8988T (cell line): Measurements from ENCODE around the gene NPRL2.
"Not testable (repeated sequence)": the region's sequence is repeated elsewhere in the genome, so short reads cannot be mapped to it uniquely, and the experiment has no call there.

ENCODE experiments used
- DNase-seq: peaks from one replicate; pipeline ENCODE4 v3.0.0; 2011

The NPRL2 gene

DNA sequence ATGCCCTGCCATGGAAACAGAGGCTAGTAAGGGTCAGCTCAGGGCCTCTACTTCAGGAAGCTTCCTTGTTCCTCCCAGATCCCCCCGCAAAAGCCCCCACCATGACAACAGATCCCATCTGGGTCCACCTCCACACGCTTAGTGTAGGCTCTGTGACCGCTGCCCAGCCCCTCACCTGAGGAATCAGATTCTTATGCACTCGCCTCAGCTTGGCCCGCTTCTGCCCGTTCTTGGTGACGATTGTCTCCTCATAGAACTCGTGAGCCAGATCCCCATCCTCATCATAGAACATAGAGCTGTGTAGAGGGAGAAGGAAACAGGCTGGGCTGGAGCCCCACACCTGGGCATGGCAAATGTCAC lies 24.4 kb downstream of the NPRL2 start:
- no peak for DNase-seq

GRCh38 chr3:50325497-50326181 lies 24.9 kb downstream of the NPRL2 start:
- no peak for DNase-seq

GRCh38 chr3:50325113-50325480 lies 25.5 kb downstream of the NPRL2 start:
- DNase-seq = no peak

DNA sequence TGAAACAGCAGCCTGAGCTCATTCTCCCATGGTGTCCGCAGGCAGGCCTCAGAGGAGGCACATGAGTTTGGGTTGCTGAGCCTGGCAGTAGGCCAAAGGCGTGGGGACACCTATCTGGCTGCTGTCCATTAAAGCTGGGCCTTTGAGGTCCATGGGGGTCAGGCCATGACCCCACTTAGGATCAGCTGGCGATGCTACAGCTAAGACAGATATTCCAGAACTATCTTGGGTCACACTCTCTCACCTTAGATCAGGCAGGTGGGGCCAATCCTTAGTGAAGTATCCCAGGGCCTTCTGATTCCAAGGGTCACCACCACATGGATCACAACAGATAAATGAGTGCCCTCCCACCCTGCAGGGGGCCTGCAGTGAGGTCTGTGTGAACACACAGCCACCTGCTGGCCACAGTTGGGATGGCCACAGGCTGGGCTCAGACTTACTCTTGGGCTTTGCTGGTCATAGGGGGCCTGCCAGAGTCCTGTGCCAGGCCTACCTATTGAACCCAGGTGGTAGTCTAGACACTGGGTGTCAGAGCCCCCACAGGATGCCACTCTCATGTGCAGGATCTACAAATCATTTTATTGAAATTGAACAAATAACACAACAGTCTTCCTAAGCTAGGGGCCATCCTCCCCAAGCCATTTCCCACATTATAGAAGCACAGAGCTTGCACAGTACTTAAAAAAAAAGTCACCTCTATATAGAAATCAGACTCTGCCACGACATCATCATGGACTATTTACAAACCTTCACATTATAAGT lies 26.0 kb downstream of the NPRL2 start:
- DNase-seq = peak; percentile 99

- DNase-seq = no peak
Measured at GRCh38 chr3:50323614-50324199, 26.9 kb downstream of the NPRL2 start.

DNA sequence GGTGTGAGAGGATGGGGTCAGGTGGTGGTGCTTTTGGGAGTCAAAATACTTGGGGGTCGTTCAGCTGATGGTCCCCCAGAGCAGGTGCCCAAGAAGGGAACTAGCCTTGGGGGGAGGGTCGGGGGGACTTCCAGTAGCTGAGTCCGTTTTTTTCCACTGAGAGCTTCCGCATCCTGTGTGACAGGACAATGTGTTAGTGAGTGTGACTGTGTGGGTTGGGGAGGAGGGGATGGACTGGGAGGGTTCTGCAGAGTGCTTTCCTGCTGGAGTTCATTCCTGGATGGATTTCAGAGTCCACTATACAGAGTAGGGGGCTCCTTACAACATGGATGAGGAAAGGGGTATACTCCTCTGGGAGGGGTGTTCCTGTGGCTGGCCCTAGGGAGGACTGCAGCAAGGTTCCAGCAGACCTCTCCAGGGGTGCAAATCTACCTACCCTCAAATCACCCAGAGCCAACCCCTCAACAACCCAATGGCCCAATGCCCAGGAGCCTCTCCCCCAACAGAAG lies 27.4 kb downstream of the NPRL2 start:
- no peak for DNase-seq

GRCh38 chr3:50322386-50323091 lies 28.0 kb downstream of the NPRL2 start, which contains the start of gene HYAL2:
HYAL2 (minus strand) TSS chr3:50322745; CDS start chr3:50320489, 2,256 bp downstream.
- no peak for DNase-seq

DNA sequence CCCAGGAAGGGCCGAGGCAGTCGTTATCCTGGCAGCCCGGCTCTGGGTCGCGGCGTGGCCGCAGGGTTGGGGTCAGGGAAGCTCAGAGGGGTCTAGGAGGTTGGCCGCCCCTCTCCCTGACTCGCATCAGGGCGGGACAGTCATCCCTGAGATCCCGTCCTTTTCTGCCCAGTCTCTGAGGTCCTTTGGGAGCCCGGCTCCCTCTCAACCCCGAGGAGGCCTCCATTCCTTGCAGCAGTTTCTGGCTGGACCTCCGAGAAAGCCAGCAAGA lies 28.5 kb downstream of the NPRL2 start:
- DNase-seq = no peak

DNA sequence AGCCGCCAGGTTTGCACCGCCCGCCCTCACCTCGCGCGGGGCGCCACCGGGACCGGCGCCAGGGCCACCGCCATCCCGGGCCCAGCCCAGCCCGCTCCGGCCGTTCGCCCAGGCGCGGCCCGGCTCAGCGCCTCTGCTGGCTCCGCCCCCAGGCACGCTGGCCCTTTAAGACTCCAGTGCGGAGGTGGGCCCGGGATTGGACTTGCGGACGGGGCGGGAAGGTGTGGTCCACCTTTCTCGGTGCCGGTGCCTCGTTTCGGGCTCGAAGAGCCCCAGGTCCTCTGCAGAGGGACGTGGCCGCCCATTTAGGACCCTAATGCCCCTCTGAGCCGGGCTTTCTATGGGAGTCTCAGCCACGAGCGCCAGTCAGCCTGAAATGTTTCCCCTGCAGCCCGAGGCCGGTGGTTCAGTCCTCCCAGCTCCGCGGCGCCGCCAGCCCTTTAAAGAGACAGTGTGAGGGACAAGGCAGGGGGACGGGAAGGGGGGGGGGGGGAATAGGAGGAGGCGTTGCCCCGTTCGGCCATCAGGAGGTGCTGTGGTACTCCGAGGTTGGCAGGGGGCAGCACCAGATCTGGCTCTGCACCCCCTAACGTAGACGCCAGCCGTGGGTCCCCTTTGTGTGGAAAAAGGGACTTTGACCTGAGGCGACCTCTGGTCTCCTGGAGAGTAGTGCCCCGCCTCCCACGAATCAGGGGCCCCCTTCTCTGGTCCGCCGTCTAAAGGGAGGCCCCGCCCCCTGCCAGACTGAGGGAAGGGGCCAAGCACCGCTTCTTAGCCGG lies 29.1 kb downstream of the NPRL2 start:
- peak; percentile 96 for DNase-seq

DNA sequence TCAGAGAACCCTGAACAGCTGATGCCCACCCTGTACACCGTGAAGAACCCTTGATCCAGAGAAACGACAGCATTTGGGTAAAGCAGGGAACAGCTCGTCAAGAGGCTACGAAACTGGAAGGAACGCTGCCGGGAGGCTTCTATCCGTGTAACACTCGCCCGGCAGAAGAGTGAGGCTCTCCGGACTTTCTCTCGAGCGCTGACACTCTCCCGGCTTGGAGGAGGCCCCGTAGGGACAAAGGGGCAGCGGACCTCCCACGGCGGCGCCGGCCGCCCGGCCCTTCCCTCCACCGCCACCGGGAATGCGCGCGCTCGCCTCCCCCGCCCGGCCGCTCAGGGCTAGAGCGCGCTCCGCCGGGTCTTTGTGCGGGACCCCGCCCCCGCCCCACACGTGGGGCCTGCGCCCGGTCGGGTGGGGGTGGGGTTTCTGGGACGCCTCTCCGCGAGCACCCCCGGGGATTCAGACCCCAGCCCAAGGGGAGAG lies 29.7 kb downstream of the NPRL2 start:
- DNase-seq = peak; percentile 80

DNA sequence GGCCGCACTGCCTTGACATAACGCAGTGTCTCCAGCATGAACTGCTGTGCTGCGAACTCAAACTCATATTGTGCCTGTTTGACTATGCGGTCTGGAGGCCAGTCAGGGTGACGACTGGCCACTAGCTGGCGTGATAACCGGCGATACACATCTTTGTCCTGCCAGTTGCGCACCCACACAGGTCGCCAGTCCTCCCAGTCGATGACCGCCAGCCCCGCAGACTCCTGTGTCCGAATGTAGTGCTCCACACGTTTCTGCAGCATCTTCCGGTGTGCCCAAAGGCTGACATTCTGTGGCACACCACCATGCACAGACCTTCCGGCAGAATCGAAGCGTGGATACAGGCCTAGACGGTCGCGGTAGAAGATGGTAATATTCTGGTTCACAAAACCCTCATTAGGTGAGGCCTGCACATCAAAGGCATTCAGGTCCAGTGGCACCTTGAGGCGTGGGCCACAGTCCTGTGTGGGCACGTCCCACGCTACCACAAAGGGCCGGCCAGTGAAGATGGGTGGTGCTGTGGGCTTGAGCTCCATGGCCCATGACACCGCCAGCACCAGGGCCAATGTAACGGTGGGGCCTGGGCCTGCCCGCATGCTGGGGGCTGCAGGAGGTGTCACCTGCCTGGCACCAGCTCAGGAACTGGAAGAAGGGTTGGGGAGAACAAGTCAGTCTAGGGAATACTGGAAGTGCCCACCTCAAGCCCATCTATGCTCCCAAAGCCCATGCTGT lies 30.5 kb downstream of the NPRL2 start:
- no peak for DNase-seq

DNA sequence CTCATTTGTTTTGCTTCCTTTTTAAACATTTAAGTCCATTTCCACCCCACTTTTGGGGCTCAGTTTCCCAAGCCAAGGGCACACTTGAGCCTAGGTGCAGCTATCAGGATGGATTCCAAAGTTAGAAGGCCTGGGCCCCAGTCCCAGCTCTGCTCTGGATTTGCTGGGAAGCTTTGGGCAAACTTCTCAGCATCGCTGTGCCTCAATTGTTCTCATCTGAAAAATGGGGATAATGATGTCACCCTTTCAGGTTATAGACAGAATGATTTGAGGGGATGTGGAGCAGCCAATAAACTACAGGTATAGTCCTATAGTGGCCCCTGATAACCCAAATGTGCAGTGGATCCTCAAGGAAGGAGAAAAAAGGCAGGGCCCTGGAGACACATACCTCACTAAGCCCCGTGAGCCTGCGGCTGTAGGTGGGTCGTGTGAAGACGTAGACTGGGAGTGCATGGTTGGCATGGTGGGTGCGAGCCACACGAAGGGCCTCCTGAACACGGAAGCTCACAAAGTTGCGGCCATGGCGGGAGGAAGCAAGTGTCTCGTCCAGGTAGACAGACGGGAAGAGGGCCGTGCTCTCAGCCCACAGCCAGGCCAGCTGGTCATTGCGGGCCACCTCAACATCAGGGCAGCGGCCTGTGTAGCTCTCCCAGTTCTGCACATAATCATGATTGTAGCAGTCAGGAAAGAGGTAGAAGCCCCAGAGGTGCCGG lies 31.2 kb downstream of the NPRL2 start:
- no peak for DNase-seq

DNA sequence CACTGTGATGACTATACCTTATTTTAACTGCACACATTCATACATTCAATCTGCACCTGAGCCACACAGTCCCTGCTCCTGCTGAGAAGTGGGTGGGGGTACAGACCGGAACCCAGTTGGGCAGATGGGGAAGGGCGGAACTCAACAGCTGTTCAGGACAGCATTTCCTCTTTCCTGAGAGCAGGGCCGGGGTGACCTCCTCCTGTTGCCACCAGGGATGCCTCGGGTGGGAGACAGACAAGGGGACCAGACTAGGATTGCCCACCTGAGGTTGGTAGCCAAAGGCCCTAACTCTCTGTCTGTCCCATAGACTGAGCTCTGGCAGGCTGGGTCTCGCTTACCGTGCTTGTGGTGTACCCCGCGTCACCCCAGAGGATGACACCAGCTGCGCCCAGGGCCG lies 32.0 kb downstream of the NPRL2 start:
- DNase-seq = no peak

DNA sequence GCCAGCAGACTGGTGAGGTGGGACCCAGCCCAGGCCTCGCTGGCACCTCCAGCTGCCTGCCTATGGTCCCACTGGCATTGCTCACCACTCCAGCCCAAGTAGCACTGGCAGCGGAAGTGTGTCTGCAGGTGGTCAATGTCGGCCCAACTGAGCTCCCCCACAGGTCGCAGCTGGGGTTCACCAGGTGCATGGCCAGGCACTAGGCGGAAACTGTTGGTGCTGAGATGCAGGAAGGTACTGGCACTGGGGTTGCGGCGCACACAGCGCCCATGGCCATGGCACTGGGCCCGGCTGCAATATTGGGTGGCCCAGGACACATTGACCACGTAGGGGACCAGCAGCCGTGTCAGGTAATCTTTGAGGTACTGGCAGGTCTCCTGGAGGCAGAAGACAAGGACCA lies 32.4 kb downstream of the NPRL2 start:
- no peak for DNase-seq

DNA sequence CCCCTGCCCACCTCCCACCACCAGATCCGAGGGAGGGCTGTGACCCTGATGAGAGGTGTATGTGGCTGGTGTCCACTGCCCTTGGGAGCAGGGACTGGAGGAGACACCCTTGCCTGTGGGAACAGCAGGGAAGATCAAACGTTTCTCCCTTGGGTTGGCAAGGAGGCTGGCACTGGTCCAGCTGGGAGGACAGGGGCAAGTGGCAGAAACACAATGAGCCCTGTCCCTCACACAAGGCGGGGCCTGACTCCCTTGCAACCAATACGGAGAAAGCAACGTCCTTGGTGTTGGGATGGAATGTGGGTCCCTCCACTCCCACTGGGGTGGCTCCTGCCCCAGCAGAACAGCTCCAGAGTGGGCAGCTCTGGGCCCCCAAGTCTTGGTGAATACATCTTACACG lies 33.3 kb downstream of the NPRL2 start:
- DNase-seq = no peak

GRCh38 chr3:50316657-50317242 lies 33.8 kb downstream of the NPRL2 start:
- DNase-seq = peak; percentile 85

GRCh38 chr3:50314816-50315215 lies 35.8 kb downstream of the NPRL2 start:
- DNase-seq = no peak

GRCh38 chr3:50314342-50314741 lies 36.2 kb downstream of the NPRL2 start:
- no peak for DNase-seq

DNA sequence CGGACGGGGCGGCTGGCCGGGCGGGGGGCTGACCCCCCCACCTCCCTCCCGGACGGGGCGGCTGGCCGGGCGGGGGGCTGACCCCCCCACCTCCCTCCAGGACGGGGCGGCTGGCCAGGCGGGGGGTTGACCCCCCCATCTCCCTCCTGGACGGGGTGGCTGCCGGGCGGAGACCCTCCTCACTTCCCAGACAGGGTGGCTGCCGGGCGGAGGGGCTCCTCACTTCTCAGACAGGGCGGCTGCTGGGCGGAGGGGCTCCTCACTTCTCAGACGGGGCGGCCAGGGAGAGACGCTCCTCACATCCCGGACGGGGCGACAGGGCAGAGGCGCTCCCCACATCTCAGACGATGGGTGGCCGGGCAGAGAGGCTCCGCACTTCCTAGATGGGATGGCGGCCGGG lies 38.5 kb downstream of the NPRL2 start:
- not testable (repeated sequence) for DNase-seq

DNA sequence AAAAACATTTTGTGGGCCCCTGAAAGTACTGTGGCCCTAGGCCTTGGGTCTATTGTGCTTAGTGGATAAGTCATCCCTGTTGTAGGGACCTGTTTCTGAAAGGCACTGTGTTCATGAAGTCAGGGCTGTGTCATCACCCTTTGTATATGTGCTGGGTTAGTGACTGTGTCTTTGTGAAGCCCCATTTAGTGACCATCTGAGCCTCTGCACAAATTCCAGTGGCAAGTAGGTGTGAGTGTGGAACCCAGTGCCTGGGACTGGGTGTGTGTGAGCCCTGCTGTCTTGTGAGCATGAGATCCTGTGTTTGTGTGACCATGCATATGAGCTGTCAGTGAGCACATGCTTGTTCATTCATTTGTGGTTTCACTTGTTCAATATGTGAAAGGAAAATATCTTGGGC lies 46.0 kb downstream of the NPRL2 start:
- DNase-seq = no peak
